ENCODE results near the gene PCDHA6.
A peak's percentile ranks its signal among the peaks of the same experiment; 100 is the strongest.
"Not testable (repeated sequence)": the region's sequence is repeated elsewhere in the genome, so short reads cannot be mapped to it uniquely, and the experiment has no call there.

The PCDHA6 gene

GRCh38 chr5:140835622-140836510 lies 8.1 kb downstream of the PCDHA6 start:
- no peak for TF ChIP-seq CTCF (IDR thresholded peaks at IDR 0.05; ENCODE audit: insufficient read depth, low read length, poor library complexity, severe bottlenecking)
- H3K27me3 ChIP-seq (replicated peaks; ENCODE audit: control insufficient read depth, insufficient read depth, low read length) = no peaks in the 10 kb centered on the region
- no peak for DNase-seq (ENCODE audit: extremely low read depth, insufficient read length)

GRCh38 chr5:140840978-140841962 lies 13.5 kb downstream of the PCDHA6 start, which contains the start of gene PCDHA8:
Gene PCDHA8, plus strand, starts transcription at chr5:140841187. Its CDS starts 135 bp downstream, at chr5:140841322.
- H3K4me3 ChIP-seq (replicated peaks; ENCODE audit: low read depth, low read length) = no peak within 1 kb of the TSS
- TF ChIP-seq CTCF (IDR thresholded peaks at IDR 0.05; ENCODE audit: insufficient read depth, low read length, poor library complexity, severe bottlenecking) = peak; percentile 20
- no peaks in the 10 kb centered on the region for H3K36me3 ChIP-seq (ENCODE audit: control insufficient read depth, insufficient read depth, low read length)
- H3K27me3 ChIP-seq (replicated peaks; ENCODE audit: control insufficient read depth, insufficient read depth, low read length) = no peaks in the 10 kb centered on the region
- DNase-seq (ENCODE audit: extremely low read depth, insufficient read length) = no peak

More at GRCh38 chr5:140835622-140836510, 8.1 kb downstream of the PCDHA6 start:
- H3K36me3 ChIP-seq (ENCODE audit: control insufficient read depth, insufficient read depth, low read length) = no peaks in the 10 kb centered on the region
- no peak overlapping the region for H3K4me3 ChIP-seq (replicated peaks; ENCODE audit: low read depth, low read length)

- Histone ChIP-seq H3K27me3 (replicated peaks; ENCODE audit: control insufficient read depth, insufficient read depth, low read length) (no peaks in the 10 kb centered on the region), H3K4me3 (replicated peaks; ENCODE audit: low read depth, low read length) (no peak overlapping the region), H3K36me3 (ENCODE audit: control insufficient read depth, insufficient read depth, low read length) (no peaks in the 10 kb centered on the region)
- TF ChIP-seq CTCF (IDR thresholded peaks at IDR 0.05; ENCODE audit: insufficient read depth, low read length, poor library complexity, severe bottlenecking) = no peak
- no peak for DNase-seq (ENCODE audit: extremely low read depth, insufficient read length)
These were observed 15.3 kb downstream of the PCDHA6 start for GRCh38 chr5:140842798-140843733.

- not testable (repeated sequence) for H3K4me3 ChIP-seq (replicated peaks; ENCODE audit: low read depth, low read length); H3K27me3 ChIP-seq (replicated peaks; ENCODE audit: control insufficient read depth, insufficient read depth, low read length); H3K36me3 ChIP-seq (ENCODE audit: control insufficient read depth, insufficient read depth, low read length); DNase-seq (ENCODE audit: extremely low read depth, insufficient read length)
These were observed 20.7 kb downstream of the PCDHA6 start, which contains the start of gene PCDHA9 for GRCh38 chr5:140848139-140849102. Gene PCDHA9, plus strand, starts transcription at chr5:140848382. Its CDS starts 114 bp downstream, at chr5:140848496.

GRCh38 chr5:140849831-140850634 lies 22.3 kb downstream of the PCDHA6 start:
- H3K27me3 ChIP-seq (replicated peaks; ENCODE audit: control insufficient read depth, insufficient read depth, low read length); DNase-seq (ENCODE audit: extremely low read depth, insufficient read length); H3K4me3 ChIP-seq (replicated peaks; ENCODE audit: low read depth, low read length); H3K36me3 ChIP-seq (ENCODE audit: control insufficient read depth, insufficient read depth, low read length): not testable (repeated sequence)

Measured in GM06990 (cell line).